AG04449 (cell line): ENCODE results near the gene EPHA6.
"Not testable (repeated sequence)": the region's sequence is repeated elsewhere in the genome, so short reads cannot be mapped to it uniquely, and the experiment has no call there.

Experiments
- CTCF ChIA-PET: fragments of 350-600 bp; formaldehyde crosslinking; extraction: SDS; loops from one replicate; lab custom pipeline; 2021; ENCODE audit warnings: antibody characterized with exemption; lab: Yijun Ruan, JAX
- POLR2A ChIA-PET: fragments of 400-600, 350-600 bp; formaldehyde crosslinking; extraction: SDS; loops from one replicate; lab custom pipeline; 2020; ENCODE audit warnings: antibody characterized with exemption, inconsistent platforms; lab: Yijun Ruan, JAX
- DNase-seq: peaks from one replicate; pipeline ENCODE4 v3.0.0-alpha.2; 2010; ENCODE audit warnings: low read depth, low spot score
- H3K4me3 ChIP-seq: 2 replicates; pipeline ENCODE4 v1.5.1; 2011; ENCODE audit warnings: low read depth, mild to moderate bottlenecking, control low read depth, low read length
- TF ChIP-seq, protein P1 (sequence below): IDR thresholded peaks from one replicate; pipeline ENCODE4 v1.5.1; 2011; ENCODE audit warnings: mild to moderate bottlenecking, moderate library complexity, low read length, control low read depth, inconsistent platforms; ENCODE audit not compliant: insufficient read depth; ENCODE audit errors: missing control alignments

Gene EPHA6

DNA sequence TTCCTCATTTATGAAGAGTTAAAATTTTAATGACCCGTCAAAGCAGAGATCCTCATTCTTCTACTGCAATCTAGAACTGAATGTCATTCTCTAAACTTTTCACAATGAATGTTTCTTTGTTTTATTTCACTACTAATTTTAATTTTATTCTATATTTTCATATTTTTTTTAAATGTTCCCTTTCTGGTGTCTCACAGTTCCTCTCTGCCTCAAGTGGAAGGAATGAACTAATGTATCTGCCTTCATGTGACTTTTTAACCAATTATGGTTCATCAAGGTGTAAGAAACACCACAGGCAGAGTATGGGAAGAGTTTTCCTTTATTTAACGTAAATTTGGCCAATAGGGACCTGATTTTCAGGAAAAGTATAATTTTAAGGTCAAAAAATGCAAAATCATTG is 441.7 kb downstream of the EPHA6 start:
- POLR2A ChIA-PET, result no interaction called here
- CTCF ChIA-PET, result no interaction called here
- no peak for DNase-seq
- TF ChIP-seq, protein P1, sequence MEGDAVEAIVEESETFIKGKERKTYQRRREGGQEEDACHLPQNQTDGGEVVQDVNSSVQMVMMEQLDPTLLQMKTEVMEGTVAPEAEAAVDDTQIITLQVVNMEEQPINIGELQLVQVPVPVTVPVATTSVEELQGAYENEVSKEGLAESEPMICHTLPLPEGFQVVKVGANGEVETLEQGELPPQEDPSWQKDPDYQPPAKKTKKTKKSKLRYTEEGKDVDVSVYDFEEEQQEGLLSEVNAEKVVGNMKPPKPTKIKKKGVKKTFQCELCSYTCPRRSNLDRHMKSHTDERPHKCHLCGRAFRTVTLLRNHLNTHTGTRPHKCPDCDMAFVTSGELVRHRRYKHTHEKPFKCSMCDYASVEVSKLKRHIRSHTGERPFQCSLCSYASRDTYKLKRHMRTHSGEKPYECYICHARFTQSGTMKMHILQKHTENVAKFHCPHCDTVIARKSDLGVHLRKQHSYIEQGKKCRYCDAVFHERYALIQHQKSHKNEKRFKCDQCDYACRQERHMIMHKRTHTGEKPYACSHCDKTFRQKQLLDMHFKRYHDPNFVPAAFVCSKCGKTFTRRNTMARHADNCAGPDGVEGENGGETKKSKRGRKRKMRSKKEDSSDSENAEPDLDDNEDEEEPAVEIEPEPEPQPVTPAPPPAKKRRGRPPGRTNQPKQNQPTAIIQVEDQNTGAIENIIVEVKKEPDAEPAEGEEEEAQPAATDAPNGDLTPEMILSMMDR, result no peak
- no peak overlapping the region for H3K4me3 ChIP-seq

DNA sequence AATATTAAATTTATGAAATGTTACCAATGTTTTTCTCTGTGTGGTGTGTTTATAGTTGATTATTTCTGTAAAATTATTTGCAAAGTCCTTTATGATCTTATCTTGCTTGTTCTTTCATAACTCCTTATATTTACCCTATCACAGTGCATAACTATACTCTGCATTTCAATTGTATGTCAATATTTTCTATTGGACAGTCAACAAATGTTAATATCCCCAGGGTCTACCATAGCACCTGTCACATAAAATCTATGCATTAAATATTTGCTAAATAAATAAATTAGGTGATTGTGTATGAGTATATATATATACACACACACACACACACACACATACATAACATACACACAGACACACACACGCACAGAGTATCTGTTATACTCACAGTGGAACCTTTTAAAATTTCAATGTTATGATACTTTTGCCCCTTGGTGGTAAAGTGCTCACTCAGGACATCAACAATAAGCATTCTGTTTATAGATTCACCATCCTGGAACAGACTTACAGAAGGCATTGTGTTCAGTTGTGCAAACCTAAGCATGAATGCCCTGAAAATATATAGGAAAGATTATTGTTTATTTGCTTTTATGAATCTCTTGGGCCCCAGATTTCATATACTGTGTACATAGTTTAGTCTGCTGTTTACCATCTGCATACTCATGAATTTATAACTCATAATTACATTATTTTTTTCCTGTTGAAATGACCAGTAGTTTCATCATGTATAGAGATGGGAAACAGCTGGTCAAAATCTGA is 443.7 kb downstream of the EPHA6 start:
- CTCF ChIA-PET, result no interaction called here
- H3K4me3 ChIP-seq, result no peak overlapping the region
- TF ChIP-seq, protein P1, result no peak
- no peak for DNase-seq
- POLR2A ChIA-PET, result no interaction called here

DNA sequence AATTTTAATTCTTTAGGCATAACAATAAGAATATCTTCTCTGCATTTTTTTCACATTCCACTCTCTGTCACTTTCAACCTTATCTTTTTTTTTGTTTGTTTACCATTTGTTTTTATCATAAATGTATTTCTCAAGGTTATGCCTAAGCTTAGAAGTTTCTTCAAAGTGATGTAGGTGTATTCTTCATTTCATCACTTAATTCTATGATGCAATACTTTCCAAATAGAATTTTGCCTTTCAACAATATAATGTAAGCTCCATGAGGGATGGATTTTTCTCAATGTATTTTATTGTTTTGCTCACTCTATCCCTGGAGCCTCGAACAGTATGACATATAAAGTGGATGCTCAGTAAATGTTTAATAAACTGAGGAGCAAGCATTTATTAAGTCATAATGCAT is 444.9 kb downstream of the EPHA6 start:
- H3K4me3 ChIP-seq, result no peak overlapping the region
- TF ChIP-seq, protein P1, result no peak
- ChIA-PET CTCF (no interaction called here), POLR2A (no interaction called here)
- DNase-seq, result no peak

DNA sequence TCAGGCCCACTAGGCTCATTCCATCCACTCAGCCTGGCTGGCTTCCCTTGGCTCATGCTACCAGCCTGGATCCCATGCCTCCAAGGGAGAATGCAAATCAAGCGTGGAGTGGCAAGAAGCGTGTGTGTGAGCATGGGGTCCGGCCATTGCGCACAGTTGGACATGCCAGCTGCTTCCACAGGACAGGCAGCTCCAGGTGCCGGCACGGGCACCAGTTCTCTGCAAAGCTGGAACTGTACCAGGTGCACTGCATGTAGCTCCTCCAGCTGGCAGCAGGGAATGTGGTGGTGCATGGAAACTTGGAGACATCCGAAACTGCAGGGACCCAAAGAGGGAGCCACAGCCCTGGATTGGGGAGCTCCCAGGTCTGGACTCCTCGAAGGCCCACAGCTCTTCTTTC is 449.8 kb downstream of the EPHA6 start:
- ChIA-PET POLR2A (no interaction called here), CTCF (no interaction called here)
- TF ChIP-seq, protein P1, result no peak
- H3K4me3 ChIP-seq, result no peak overlapping the region
- DNase-seq, result no peak

DNA sequence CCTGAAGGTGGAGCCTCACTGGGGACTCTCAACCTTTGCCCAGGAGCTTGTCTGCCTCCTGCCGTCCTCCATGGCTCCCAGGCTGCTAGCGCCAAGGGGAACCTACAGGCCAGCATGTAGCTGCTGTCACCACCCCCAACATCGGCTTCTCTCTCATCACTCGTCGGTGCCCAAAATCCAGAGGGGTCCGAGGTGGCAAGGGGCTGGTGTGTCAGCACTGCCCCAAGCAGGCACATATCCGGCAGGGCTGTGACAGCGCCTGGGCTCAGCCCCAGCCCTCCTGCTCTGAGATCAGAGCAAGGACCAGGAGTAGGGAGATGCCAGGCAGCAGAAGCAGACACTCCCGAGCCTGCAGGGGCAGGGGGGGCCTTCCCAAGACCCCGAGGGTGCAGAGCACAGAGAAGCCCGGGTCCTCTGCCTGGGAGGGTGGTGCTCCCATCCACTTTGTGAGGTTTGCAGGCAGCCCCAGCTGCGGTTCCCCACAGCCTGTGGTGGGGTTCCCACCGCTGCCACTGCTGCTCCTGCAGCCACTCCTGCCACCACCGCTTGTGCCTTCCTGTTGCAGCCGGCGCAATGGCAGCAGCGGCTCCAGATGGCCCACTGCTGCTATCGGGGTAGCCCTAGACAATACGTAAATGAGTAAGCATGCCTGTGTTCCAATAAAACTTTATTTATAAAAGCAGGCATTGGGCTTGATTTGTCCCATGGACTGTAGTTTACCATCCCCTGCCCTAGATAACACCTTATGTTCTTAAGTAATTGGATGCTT is 451.0 kb downstream of the EPHA6 start:
- POLR2A ChIA-PET, result no interaction called here
- CTCF ChIA-PET, result no interaction called here
- TF ChIP-seq, protein P1, result no peak
- DNase-seq, result no peak
- H3K4me3 ChIP-seq, result no peak overlapping the region

DNA sequence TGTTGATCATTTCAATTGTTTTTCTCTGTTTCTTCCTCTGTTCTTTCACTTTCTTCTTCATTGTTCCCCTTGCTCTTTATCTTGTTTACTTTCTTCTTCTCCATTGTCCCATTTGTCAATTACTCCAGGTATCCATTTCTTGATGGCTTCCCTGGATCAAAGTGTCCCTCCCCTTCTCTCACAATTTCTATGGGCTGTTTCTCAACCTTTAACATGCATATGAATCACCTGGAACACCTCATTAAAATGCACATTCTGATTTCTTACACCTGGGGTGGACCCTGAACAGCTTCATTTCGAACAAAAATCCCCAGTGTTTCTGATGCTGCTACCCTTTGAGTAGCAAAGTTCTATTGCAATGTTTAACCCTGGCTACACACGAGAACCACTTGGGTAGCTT is 454.8 kb downstream of the EPHA6 start:
- TF ChIP-seq, protein P1, result no peak
- DNase-seq, result no peak
- no peak overlapping the region for H3K4me3 ChIP-seq
- POLR2A ChIA-PET, result no interaction called here
- CTCF ChIA-PET, result no interaction called here

DNA sequence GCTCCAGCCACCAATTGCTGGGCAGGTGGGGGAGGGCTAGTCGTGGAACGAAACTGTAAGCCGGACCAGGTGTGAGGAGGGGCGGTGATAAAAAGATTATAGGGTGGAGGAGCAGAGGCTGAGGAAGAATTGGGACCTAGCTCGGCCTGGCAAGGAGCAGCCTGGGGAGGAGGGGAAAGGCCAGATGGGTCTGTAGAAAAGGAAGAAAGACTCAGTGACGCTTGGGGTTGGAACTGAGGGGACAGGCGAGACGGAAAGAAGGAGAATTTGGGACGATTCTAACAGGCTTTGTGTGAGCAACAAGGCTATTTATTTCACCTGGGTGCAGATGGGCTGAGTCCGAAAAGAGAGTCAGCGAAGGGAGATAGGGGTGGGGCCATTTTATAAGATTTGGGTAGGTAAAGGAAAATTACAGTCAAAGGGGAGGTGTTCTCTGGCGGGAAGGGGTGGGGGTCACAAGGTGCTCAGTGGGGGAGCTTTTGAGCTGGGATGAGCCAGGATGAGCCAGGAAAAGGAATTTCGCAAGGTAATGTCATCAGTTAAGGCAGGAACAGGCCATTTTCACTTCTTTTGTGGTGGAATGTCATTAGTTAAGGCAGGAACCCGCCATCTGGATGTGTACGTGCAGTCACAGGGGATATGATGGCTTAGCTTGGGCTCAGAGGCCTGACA is 462.6 kb downstream of the EPHA6 start:
- CTCF ChIA-PET, DNase-seq, POLR2A ChIA-PET, H3K4me3 ChIP-seq: not testable (repeated sequence)
